HepG2 (cell line): ENCODE data around the gene UST. TPM values are rescaled to one million over a fixed set of nuclear protein-coding genes. Genes with fewer than 3 reads are reported as not detected.
A peak's percentile ranks its signal among the peaks of the same experiment; 100 is the strongest.

Source experiments
- ATAC-seq: fragments of 200-7000 bp; cut with Tn5 transposase; 3 replicates; pipeline ENCODE4 v1.9.1; 2020; ENCODE audit warnings: mild to moderate bottlenecking, moderate library complexity
- BruUV-seq: library from RNA; stranded (reverse); fragments of 400-500 nt; replicated peaks from 2 replicates; lab custom pipeline; 2021; lab: Mats Ljungman, UMichigan
- CTCF ChIA-PET: fragments of 300-600 bp; formaldehyde crosslinking; extraction: SDS; loops from one replicate; lab custom pipeline; 2021; ENCODE audit warnings: low total read pairs, inconsistent platforms, low intra/inter-chr PET ratio; lab: Yijun Ruan, JAX
- POLR2A ChIA-PET: fragments of 350-600 bp; sonication (Branson Sonifier 250); formaldehyde crosslinking; loops from one replicate; lab custom pipeline; 2020; ENCODE audit warnings: antibody characterized with exemption, inconsistent platforms; lab: Yijun Ruan, JAX
- DNase-seq: peaks from one replicate; pipeline ENCODE4 v3.0.0-alpha.2; 2015; ENCODE audit warnings: low spot score
- FAIRE-seq: peaks from 3 replicates; lab custom pipeline; 2011; peaks lifted over from hg19 to GRCh38; lab: Jason Lieb, UNC
- H2AFZ ChIP-seq: one replicate; pipeline ENCODE4 v1.6.1; 2011; ENCODE audit warnings: low read length, inconsistent platforms
- H3K27ac ChIP-seq: fragments of 300-600 bp; 3 replicates; pipeline ENCODE4 v1.8.0; 2011; ENCODE audit warnings: mixed run types, mild to moderate bottlenecking, mixed read lengths, low read length, inconsistent platforms; ENCODE audit not compliant: insufficient read depth; ENCODE audit errors: extremely low read length
- H3K27me3 ChIP-seq, 2 experiments: fragments of 200-600 bp in 1 of 2; 2 replicates in 1 of 2; 3 replicates in 1 of 2; pipeline versions ENCODE4 v1.6.0 to v1.8.0; 2011; ENCODE audit warnings: low read length in 2 of 2, mild to moderate bottlenecking in 2 of 2, moderate library complexity in 2 of 2, inconsistent platforms in 1 of 2; ENCODE audit not compliant: insufficient read depth in 2 of 2, control insufficient read depth in 1 of 2
- H3K36me3 ChIP-seq, 2 experiments: fragments of 200-600 bp in 1 of 2; replicated peaks in 1 of 2; 2 replicates in 1 of 2; 3 replicates in 1 of 2; pipeline versions ENCODE4 v1.5.1 to v1.8.0; 2011; ENCODE audit warnings: low read length in 2 of 2, inconsistent platforms in 1 of 2; ENCODE audit not compliant: insufficient read depth in 2 of 2, control insufficient read depth in 1 of 2
- H3K4me1 ChIP-seq: 2 replicates; pipeline ENCODE4 v1.5.1; 2012; ENCODE audit warnings: low read length, inconsistent platforms; ENCODE audit not compliant: insufficient read depth
- H3K4me2 ChIP-seq: 2 replicates; pipeline ENCODE4 v1.6.0; 2011; ENCODE audit warnings: low read depth, low read length, inconsistent platforms
- H3K4me3 ChIP-seq, 3 experiments: fragments of 200-600 bp in 1 of 3; sonication (generic), shearing (Covaris generic) in 1 of 3; replicated peaks in 1 of 3; 2 replicates each; pipeline ENCODE4 v1.5.1; 2011 to 2016; ENCODE audit warnings: low read length in 3 of 3, inconsistent platforms in 2 of 3, low read depth in 2 of 3, mild to moderate bottlenecking in 2 of 3, control low read depth in 1 of 3, mixed read lengths in 1 of 3; ENCODE audit not compliant: insufficient read depth in 1 of 3
- H3K79me2 ChIP-seq: one replicate; pipeline ENCODE4 v1.6.1; 2011; ENCODE audit warnings: low read length, inconsistent platforms; ENCODE audit not compliant: insufficient read depth
- H3K9ac ChIP-seq: 2 replicates; pipeline ENCODE4 v1.6.0; 2011; ENCODE audit warnings: mild to moderate bottlenecking, low read depth, low read length, inconsistent platforms; ENCODE audit not compliant: insufficient read depth
- H3K9me3 ChIP-seq: 2 replicates; pipeline ENCODE4 v1.5.1; 2012; ENCODE audit warnings: mild to moderate bottlenecking, low read length
- H4K20me1 ChIP-seq: 2 replicates; pipeline ENCODE4 v1.6.0; 2011; ENCODE audit warnings: inconsistent platforms, mild to moderate bottlenecking, low read length, moderate library complexity; ENCODE audit not compliant: insufficient read depth
- ATF1 ChIP-seq: IDR thresholded peaks from 2 replicates; pipeline ENCODE4 v1.6.1; 2016; ENCODE audit warnings: mild to moderate bottlenecking, control low read depth
- ATF7 ChIP-seq, 2 experiments: fragments of 450-650 bp in 1 of 2; sonication (generic) in 1 of 2; formaldehyde crosslinking in 1 of 2; IDR thresholded peaks; 2 replicates each; pipeline versions ENCODE4 v1.4.0 to v1.6.1; 2016 to 2020; ENCODE audit warnings: antibody characterized with exemption in 1 of 2, mild to moderate bottlenecking in 1 of 2, missing genetic modification reagents in 1 of 2
- CREB1 ChIP-seq, 2 experiments: fragments of 450-650 bp in 1 of 2; IDR thresholded peaks; 2 replicates each; pipeline ENCODE4 v1.6.1; 2016 to 2017; ENCODE audit warnings: control low read depth in 1 of 2, mild to moderate bottlenecking in 1 of 2, missing compliant biosample characterization in 1 of 2, missing genetic modification characterization in 1 of 2
- ZNF138 ChIP-seq: sonication (generic); formaldehyde crosslinking; IDR thresholded peaks from 2 replicates; pipeline ENCODE4 v1.5.0; 2020; ENCODE audit warnings: mild to moderate bottlenecking, low read depth, missing genetic modification reagents
- ZNF275 ChIP-seq: sonication (generic); formaldehyde crosslinking; IDR thresholded peaks from 2 replicates; pipeline ENCODE4 v1.8.0; 2022; ENCODE audit warnings: missing genetic modification reagents, mild to moderate bottlenecking, inconsistent platforms, borderline replicate concordance
- ZNF670 ChIP-seq: sonication (generic); formaldehyde crosslinking; IDR thresholded peaks from 2 replicates; pipeline ENCODE4 v1.8.0; 2022; ENCODE audit warnings: mild to moderate bottlenecking, missing genetic modification reagents, borderline replicate concordance
- WGBS: methylation state at CpG from one replicate; pipeline ENCODE4 v1.1.6; 2017; ENCODE audit warnings: low lambda C conversion rate; 5-methylcytosine and 5-hydroxymethylcytosine counted together
- in situ Hi-C: cut with HindIII; loops from 2 replicates; pipeline ENCODE4 v1.10.0; 2017; ENCODE audit warnings: low pct_unique_long_range_greater_than_20kb; ENCODE audit not compliant: extremely low pct_ligation_motif_present
- intact Hi-C: fragments of 100-400 bp; cut with micrococcal nuclease; formaldehyde crosslinking; loops from one replicate; pipeline ENCODE4 v1.10.0; 2022; ENCODE audit not compliant: unreplicated experiment
- polyA plus RNA-seq, 8 experiments: library from polyadenylated mRNA; depleted of rRNA in 3 of 8; stranded (reverse) in 7 of 8; unstranded in 1 of 8; fragments of >200 nt; fragmentation: Illumina TruSeq in 4 of 8; extraction: Trizol in 4 of 8; gene quantifications; 2 replicates each; pipeline versions ENCODE4 v1.2.1 to v1.2.3, GENCODE V29; 2011 to 2016; ENCODE audit warnings: low read depth in 4 of 8, missing spikeins in 1 of 8, mixed read lengths in 1 of 8; ENCODE audit not compliant: insufficient read depth in 1 of 8
- total RNA-seq, 5 experiments: library from RNA; depleted of rRNA; stranded (reverse); fragments of >200 nt; fragmentation: Illumina TruSeq; extraction: Trizol; gene quantifications; 2 replicates each; pipeline ENCODE4 v1.2.3, GENCODE V29; 2016; ENCODE audit warnings: low read depth in 1 of 5

The UST gene
- total and polyA plus RNA-seq, 2 of the 13 experiments (the other 11 are each of a cell fraction or from before 2014, with no cell fraction given), result 0.27 TPM; not detected in 1

GRCh38 chr6:148943451-148943850 is 196.6 kb downstream of the UST start:
- WGBS, result 0% methylated on average over 1 of the region's 1 CpG
- no peak for FAIRE-seq
- in situ Hi-C loops, result no loop called here
- H3K27me3 ChIP-seq, result 0 out of 5 replicates have a peak, but pooled peaks cover 0 to 3% of the 10 kb centered on the region in 2 experiments
- no peaks in the 10 kb centered on the region for H3K79me2 ChIP-seq
- no peak overlapping the region for H3K4me2 ChIP-seq
- ChIA-PET CTCF (no interaction called here), POLR2A (no interaction called here)
- no peak for ATAC-seq
- no peak for TF ChIP-seq ZNF275
- no peak for DNase-seq
- no peaks in the 10 kb centered on the region for H3K36me3 ChIP-seq
- H3K4me1 ChIP-seq, result peaks cover 8% of the 10 kb centered on the region
- no peak overlapping the region for H2AFZ ChIP-seq
- intact Hi-C loops, result no loop called here
- no peak overlapping the region for H3K27ac ChIP-seq
- no peaks in the 10 kb centered on the region for H4K20me1 ChIP-seq
- H3K4me3 ChIP-seq, result no peak overlapping the region
- BruUV-seq, result no TSS peak
- H3K9me3 ChIP-seq, result no peaks in the 10 kb centered on the region
- no peak overlapping the region for H3K9ac ChIP-seq

- POLR2A ChIA-PET, result no interaction called here
- no peak for FAIRE-seq
- TF ChIP-seq ZNF138 (CRISPR knock-in tag) (no peak), CREB1 (IDR thresholded peaks at IDR 0.05) (0 out of 2 replicates have a peak, but pooled peaks have one; percentile 25), CREB1 (CRISPR knock-in tag; IDR thresholded peaks at IDR 0.05) (no peak), ATF1 (CRISPR knock-in tag) (no peak), ATF7 (IDR thresholded peaks at IDR 0.05) (peak; percentile 91), ATF7 (CRISPR knock-in tag; IDR thresholded peaks at IDR 0.05) (no peak), ZNF670 (CRISPR knock-in tag) (no peak)
- TF ChIP-seq, all 625 proteins: peak for 2
These were observed 197.8 kb downstream of the UST start for GRCh38 chr6:148944608-148945007.

More at GRCh38 chr6:148944608-148945007, 197.8 kb downstream of the UST start:
- no peaks in the 10 kb centered on the region for H4K20me1 ChIP-seq
- CTCF ChIA-PET, result no interaction called here
- H3K4me2 ChIP-seq, result no peak overlapping the region
- no peaks in the 10 kb centered on the region for H3K79me2 ChIP-seq
- H3K4me1 ChIP-seq, result peaks cover 8% of the 10 kb centered on the region
- H3K36me3 ChIP-seq, result no peaks in the 10 kb centered on the region
- in situ Hi-C loops, result loop anchor here (5.0 kb wide), 1 partner anchor 367 kb away; no protein-coding TSS in a partner anchor
- no peak overlapping the region for H2AFZ ChIP-seq
- no peak overlapping the region for H3K27ac ChIP-seq
- H3K4me3 ChIP-seq, result no peak overlapping the region
- H3K27me3 ChIP-seq, result 0 out of 5 replicates have a peak, but pooled peaks cover 0 to 3% of the 10 kb centered on the region in 2 experiments
- 79% methylated on average over 1 of the region's 1 CpG for WGBS
- intact Hi-C loops, result loop anchor here (5.0 kb wide), 1 partner anchor 488 kb away; no protein-coding TSS in a partner anchor
- BruUV-seq, result no TSS peak
- ATAC-seq (no peak), DNase-seq (no peak)
- H3K9ac ChIP-seq, result no peak overlapping the region
- H3K9me3 ChIP-seq, result no peaks in the 10 kb centered on the region
